ENCODE data around the gene RNF144A. TPM values are rescaled to one million over a fixed set of nuclear protein-coding genes. Genes with fewer than 3 reads are reported as not detected.

The RNF144A gene
- total RNA-seq, 1 experiment from 2014 or later: 0.21 TPM

DNA sequence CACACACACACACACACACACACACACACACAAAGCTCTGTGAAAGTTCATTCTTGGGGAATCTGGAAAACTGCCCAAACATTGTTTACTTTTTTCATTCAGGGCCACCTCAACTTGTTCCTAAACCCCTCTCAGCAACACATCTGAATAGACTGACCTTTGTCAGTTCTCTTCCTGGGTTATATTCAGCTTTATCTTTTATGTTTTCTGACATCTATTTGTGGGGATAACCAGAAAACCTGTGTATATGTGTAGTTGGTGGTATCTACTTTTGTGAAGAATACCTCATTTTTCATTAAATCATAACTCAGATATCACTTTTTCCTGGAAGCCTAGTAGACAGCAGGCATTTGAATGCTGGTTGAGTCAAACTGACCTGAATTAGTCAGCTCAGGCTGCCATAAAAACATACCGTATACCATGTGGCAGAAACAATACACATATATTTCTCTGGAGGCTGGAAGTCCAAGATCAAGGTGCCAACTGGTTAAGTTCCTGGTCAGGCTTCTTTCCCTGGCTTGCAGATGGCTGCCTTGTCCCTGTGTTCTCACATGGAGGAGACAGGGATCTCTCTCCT, 11.0 kb upstream of the RNF144A start:
- ChIA-PET POLR2A (no interaction called here), CTCF (interaction anchor here (0.7 to 3.1 kb wide), 5 partner anchors 9 to 138 kb away, joined by 3 to 20 read pairs (median 7); partner anchors contain the start of gene RNF144A)
- no peak for DNase-seq (ENCODE audit: unreplicated experiment)

DNA sequence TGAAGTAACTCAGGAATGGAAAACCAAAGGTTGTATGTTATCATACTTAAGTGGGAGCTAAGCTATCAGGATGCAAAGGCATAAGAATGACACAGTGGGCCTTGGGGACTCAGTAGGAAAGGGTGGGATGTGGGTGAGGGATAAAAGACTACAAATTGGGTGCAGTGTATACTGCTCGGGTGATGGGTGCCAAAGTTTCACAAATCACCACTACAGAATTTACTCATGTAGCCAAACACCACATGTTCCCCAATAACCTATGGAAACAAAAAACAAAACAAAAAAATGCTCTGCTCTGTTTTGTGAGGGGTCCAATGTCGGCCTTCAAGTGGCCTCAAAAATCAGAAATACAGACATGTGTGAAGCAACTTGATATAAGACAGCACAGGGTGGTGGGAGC, 8.9 kb upstream of the RNF144A start:
- H3K9me3 Mint-ChIP-seq (ENCODE audit: unreplicated experiment): no peaks in the 10 kb centered on the region
- H3K27me3 Mint-ChIP-seq (ENCODE audit: insufficient read depth, unreplicated experiment): peaks cover 63% of the 10 kb centered on the region
- DNase-seq (ENCODE audit: unreplicated experiment): no peak
- ChIA-PET POLR2A (interaction anchor here (1.6 kb wide), 1 partner anchor 11 kb away, joined by 6 read pairs; no protein-coding TSS in a partner anchor), CTCF (interaction anchor here (0.7 to 1.8 kb wide), 3 partner anchors 11 to 1138 kb away, joined by 3 to 5 read pairs (median 4); no protein-coding TSS in a partner anchor)
- TF ChIP-seq, protein P1, sequence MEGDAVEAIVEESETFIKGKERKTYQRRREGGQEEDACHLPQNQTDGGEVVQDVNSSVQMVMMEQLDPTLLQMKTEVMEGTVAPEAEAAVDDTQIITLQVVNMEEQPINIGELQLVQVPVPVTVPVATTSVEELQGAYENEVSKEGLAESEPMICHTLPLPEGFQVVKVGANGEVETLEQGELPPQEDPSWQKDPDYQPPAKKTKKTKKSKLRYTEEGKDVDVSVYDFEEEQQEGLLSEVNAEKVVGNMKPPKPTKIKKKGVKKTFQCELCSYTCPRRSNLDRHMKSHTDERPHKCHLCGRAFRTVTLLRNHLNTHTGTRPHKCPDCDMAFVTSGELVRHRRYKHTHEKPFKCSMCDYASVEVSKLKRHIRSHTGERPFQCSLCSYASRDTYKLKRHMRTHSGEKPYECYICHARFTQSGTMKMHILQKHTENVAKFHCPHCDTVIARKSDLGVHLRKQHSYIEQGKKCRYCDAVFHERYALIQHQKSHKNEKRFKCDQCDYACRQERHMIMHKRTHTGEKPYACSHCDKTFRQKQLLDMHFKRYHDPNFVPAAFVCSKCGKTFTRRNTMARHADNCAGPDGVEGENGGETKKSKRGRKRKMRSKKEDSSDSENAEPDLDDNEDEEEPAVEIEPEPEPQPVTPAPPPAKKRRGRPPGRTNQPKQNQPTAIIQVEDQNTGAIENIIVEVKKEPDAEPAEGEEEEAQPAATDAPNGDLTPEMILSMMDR (IDR thresholded peaks at IDR 0.05; ENCODE audit: unreplicated experiment): no peak
- no TSS peak for BruUV-seq (replicated peaks)
- no peak overlapping the region for H3K27ac Mint-ChIP-seq (ENCODE audit: low read depth, unreplicated experiment)
- H3K4me1 Mint-ChIP-seq (ENCODE audit: insufficient read depth, unreplicated experiment): no peaks in the 10 kb centered on the region
- H3K36me3 Mint-ChIP-seq (ENCODE audit: insufficient read depth, unreplicated experiment): no peaks in the 10 kb centered on the region
- intact Hi-C loops (cut with micrococcal nuclease): no loop called here
- H3K4me3 Mint-ChIP-seq (ENCODE audit: unreplicated experiment): no peak overlapping the region

More for the DNA sequence above, 11.0 kb upstream of the RNF144A start:
- peaks cover 11% of the 10 kb centered on the region for H3K9me3 Mint-ChIP-seq (ENCODE audit: unreplicated experiment)
- H3K4me3 Mint-ChIP-seq (ENCODE audit: unreplicated experiment): no peak overlapping the region
- intact Hi-C loops (cut with micrococcal nuclease): no loop called here
- H3K36me3 Mint-ChIP-seq (ENCODE audit: insufficient read depth, unreplicated experiment): no peaks in the 10 kb centered on the region
- no peaks in the 10 kb centered on the region for H3K4me1 Mint-ChIP-seq (ENCODE audit: insufficient read depth, unreplicated experiment)
- TF ChIP-seq, protein P1 (IDR thresholded peaks at IDR 0.05; ENCODE audit: unreplicated experiment): no peak
- BruUV-seq (replicated peaks): no TSS peak
- H3K27me3 Mint-ChIP-seq (ENCODE audit: insufficient read depth, unreplicated experiment): peaks cover 81% of the 10 kb centered on the region
- H3K27ac Mint-ChIP-seq (ENCODE audit: low read depth, unreplicated experiment): no peak overlapping the region

DNA sequence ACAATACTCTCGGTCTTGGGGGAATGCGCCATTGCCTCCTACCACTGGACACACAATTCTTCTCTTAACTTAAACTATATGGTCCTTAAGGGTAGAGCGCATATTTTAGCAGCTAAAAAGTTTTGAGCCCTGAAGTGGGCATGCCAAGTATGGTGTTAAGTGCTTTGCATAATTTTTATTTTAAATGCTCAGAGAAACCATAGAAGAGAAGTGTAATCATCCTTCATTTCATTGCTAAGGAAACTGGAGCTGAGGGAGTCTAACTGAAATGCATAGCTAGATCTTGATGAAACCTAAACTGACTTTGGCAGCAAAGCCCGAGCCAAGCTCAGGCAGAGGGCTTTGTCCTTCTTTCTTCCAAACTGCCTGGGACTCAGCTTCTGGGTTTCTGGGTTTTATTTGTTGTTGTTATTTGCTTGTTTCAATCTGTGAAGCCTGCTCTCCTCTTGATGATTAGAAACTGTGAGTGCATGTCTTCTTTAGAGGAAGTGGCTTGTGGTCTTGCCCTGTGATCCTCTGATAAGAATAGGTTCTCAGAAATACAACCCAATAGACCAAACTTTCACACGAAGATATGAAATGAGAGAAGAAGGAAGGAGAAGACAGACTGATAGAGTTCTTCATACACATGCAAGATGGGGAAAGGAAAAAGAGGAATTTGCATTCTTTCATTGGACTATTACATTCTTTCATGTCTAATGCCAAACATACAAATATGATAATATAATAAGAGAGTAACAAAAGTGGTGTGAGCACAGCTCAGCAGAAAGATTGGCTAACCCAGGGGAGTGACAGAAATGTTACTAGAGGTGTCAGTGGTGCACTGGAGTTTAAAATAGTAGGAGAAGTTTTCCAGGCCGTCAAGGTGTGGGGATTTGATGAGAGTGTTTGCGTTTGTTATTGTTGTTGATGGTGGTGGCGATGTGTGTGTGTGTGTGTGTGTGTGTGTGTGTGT, 7.5 kb upstream of the RNF144A start:
- intact Hi-C loops (cut with micrococcal nuclease): no loop called here
- CTCF ChIA-PET: interaction anchor here (0.7 to 1.8 kb wide), 3 partner anchors 12 to 1789 kb away, joined by 3 to 5 read pairs (median 4); no protein-coding TSS in a partner anchor
- TF ChIP-seq, protein P1 (IDR thresholded peaks at IDR 0.05; ENCODE audit: unreplicated experiment): no peak
- Mint-ChIP-seq H3K4me1 (ENCODE audit: insufficient read depth, unreplicated experiment) (no peaks in the 10 kb centered on the region), H3K36me3 (ENCODE audit: insufficient read depth, unreplicated experiment) (no peaks in the 10 kb centered on the region), H3K4me3 (ENCODE audit: unreplicated experiment) (no peak overlapping the region), H3K27me3 (ENCODE audit: insufficient read depth, unreplicated experiment) (peaks cover 54% of the 10 kb centered on the region), H3K27ac (ENCODE audit: low read depth, unreplicated experiment) (no peak overlapping the region), H3K9me3 (ENCODE audit: unreplicated experiment) (no peaks in the 10 kb centered on the region)
- BruUV-seq (replicated peaks): no TSS peak
- DNase-seq (ENCODE audit: unreplicated experiment): no peak
- POLR2A ChIA-PET: no interaction called here

DNA sequence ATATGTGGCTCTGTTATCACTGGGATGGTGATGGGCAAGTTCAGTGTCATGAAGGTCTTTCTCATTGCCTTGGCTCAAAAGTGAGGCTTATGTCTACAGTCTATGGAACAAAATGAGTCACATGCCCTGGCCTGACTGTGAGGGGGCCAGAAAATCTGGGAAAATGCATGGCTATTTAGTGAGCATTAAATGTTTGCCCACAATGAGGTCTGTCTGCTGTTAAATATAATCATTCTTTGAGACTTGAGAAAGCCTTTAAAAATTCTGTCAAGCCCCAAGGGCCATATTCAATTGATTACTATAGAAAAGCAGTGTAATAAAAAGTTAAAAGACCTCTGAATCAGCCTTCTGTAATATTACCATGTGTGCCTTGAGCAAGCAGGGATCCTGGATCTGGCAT, 5.5 kb upstream of the RNF144A start:
- no peaks in the 10 kb centered on the region for H3K9me3 Mint-ChIP-seq (ENCODE audit: unreplicated experiment)
- H3K4me1 Mint-ChIP-seq (ENCODE audit: insufficient read depth, unreplicated experiment): no peaks in the 10 kb centered on the region
- no peaks in the 10 kb centered on the region for H3K36me3 Mint-ChIP-seq (ENCODE audit: insufficient read depth, unreplicated experiment)
- no peak overlapping the region for H3K4me3 Mint-ChIP-seq (ENCODE audit: unreplicated experiment)
- H3K27ac Mint-ChIP-seq (ENCODE audit: low read depth, unreplicated experiment): no peak overlapping the region
- CTCF ChIA-PET: interaction anchor here (0.7 to 4.8 kb wide), 2 partner anchors 15 to 132 kb away, joined by 3 to 22 read pairs; no protein-coding TSS in a partner anchor
- POLR2A ChIA-PET: interaction anchor here (2.0 kb wide), 1 partner anchor 35 kb away, joined by 4 read pairs; no protein-coding TSS in a partner anchor
- TF ChIP-seq, protein P1 (IDR thresholded peaks at IDR 0.05; ENCODE audit: unreplicated experiment): no peak
- H3K27me3 Mint-ChIP-seq (ENCODE audit: insufficient read depth, unreplicated experiment): peaks cover 43% of the 10 kb centered on the region
- no TSS peak for BruUV-seq (replicated peaks)
- intact Hi-C loops (cut with micrococcal nuclease): no loop called here
- no peak for DNase-seq (ENCODE audit: unreplicated experiment)

All from MCF 10A (cell line).